Large intestine (tissue), 3 donors: ENCODE results near the gene ZBTB21. TPM values are rescaled to one million over a fixed set of nuclear protein-coding genes. Genes with fewer than 3 reads are reported as not detected.

Experiments used
- DNase-seq, 2 donors: peaks; one replicate each; pipeline versions ENCODE4 v3.0.0 to v3.0.0-alpha.2; 2013
- H3K27ac ChIP-seq: one replicate; pipeline ENCODE4 v1.5.1; 2013; ENCODE audit warnings: low read length
- H3K27me3 ChIP-seq: 2 replicates; pipeline ENCODE4 v1.6.1; 2013; ENCODE audit warnings: low read length; ENCODE audit not compliant: control insufficient read depth, insufficient read depth
- H3K36me3 ChIP-seq: 2 replicates; pipeline ENCODE4 v1.6.1; 2013; ENCODE audit warnings: low read length; ENCODE audit not compliant: control insufficient read depth, insufficient read depth
- H3K4me1 ChIP-seq: one replicate; pipeline ENCODE4 v1.6.1; 2013; ENCODE audit warnings: low read length; ENCODE audit not compliant: control insufficient read depth, insufficient read depth
- H3K4me3 ChIP-seq: one replicate; pipeline ENCODE4 v1.5.1; 2013; ENCODE audit warnings: low read length
- H3K9me3 ChIP-seq: one replicate; pipeline ENCODE4 v1.6.1; 2013; ENCODE audit warnings: mild to moderate bottlenecking, low read depth, low read length, moderate library complexity; ENCODE audit not compliant: control insufficient read depth
- WGBS: methylation state at CpG from one replicate; pipeline ENCODE4 v1.1.5; 2013; ENCODE audit warnings: low lambda C conversion rate; ENCODE audit not compliant: insufficient coverage; 5-methylcytosine and 5-hydroxymethylcytosine counted together
- polyA plus RNA-seq: library from polyadenylated mRNA; unstranded; fragments of 120-200 nt; gene quantifications from one replicate; pipeline ENCODE4 v1.2.1, GENCODE V29; 2013

The ZBTB21 gene
- polyA plus RNA-seq, 1 donor = 11.0 TPM

- DNase-seq = peak; percentile 64 to 81
- no CpG with 5 or more reads among the region's 86 CpGs for WGBS
Observed at GRCh38 chr21:42009018-42009830, 936 bp downstream of the ZBTB21 start.

DNA sequence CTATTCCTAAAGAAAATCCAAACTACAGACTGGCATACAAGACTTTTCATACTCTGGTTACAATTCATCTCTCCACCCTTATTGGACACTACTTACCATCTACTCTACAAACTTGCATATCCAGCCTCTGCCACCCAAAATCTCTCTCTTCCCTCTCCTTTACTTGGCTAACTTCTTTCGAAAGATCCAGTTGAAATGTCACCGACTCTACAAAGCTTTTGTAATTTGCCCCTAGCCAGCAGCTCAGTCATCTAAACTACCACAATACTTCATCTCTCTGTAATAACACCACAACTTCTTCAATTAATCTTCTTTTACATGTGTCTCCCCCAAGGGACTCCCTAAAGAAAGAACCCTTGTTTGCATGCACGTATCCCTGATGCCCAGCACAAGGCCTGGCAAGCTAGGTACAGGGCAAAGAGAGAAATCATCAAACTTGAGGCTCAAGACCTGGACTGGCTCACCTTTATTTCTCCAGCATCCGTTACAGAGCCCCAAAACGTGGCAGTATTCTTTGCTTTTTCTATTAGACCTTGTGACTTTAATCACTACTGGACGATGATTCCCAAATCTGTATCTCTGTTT, 2.7 kb downstream of the ZBTB21 start:
- no peaks in the 10 kb centered on the region for H3K27me3 ChIP-seq
- WGBS = 100% methylated on average over 1 of the region's 6 CpGs

More at GRCh38 chr21:42009018-42009830, 936 bp downstream of the ZBTB21 start:
- Histone ChIP-seq H3K9me3 (no peaks in the 10 kb centered on the region), H3K4me3 (peak overlapping the region; percentile 72), H3K4me1 (peaks cover 3% of the 10 kb centered on the region), H3K27me3 (no peaks in the 10 kb centered on the region), H3K36me3 (peaks cover 2% of the 10 kb centered on the region), H3K27ac (peak overlapping the region; percentile 97)

DNA sequence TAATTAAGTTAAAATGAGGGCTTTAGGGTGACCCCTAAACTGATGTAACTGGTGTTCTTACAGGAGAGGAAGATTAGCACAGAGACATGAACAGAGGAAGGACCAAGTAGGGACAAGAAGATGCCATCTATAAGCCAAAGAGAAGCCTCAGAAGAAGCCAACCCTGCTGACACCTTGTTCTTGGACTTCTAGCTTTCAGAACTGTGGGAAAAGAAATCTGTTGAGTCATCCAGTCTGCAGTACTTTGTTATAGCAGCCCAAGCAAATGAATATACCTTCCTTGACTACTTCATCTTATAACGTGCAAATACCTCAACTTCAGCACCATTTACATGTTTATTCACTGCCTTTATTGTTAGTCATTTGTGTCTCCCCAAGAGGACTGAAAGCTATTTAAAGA, 3.4 kb downstream of the ZBTB21 start:
- Histone ChIP-seq H3K27ac (no peak overlapping the region), H3K4me1 (peaks cover 3% of the 10 kb centered on the region), H3K4me3 (no peak overlapping the region), H3K27me3 (no peaks in the 10 kb centered on the region), H3K36me3 (peaks cover 7% of the 10 kb centered on the region), H3K9me3 (no peaks in the 10 kb centered on the region)
- DNase-seq = no peak
- WGBS = 100% methylated on average over 1 of the region's 1 CpG

More for the DNA sequence above, 2.7 kb downstream of the ZBTB21 start:
- Histone ChIP-seq H3K27ac (no peak overlapping the region), H3K36me3 (peaks cover 3% of the 10 kb centered on the region), H3K9me3 (no peaks in the 10 kb centered on the region), H3K4me3 (no peak overlapping the region), H3K4me1 (peaks cover 3% of the 10 kb centered on the region)
- DNase-seq = no peak

DNA sequence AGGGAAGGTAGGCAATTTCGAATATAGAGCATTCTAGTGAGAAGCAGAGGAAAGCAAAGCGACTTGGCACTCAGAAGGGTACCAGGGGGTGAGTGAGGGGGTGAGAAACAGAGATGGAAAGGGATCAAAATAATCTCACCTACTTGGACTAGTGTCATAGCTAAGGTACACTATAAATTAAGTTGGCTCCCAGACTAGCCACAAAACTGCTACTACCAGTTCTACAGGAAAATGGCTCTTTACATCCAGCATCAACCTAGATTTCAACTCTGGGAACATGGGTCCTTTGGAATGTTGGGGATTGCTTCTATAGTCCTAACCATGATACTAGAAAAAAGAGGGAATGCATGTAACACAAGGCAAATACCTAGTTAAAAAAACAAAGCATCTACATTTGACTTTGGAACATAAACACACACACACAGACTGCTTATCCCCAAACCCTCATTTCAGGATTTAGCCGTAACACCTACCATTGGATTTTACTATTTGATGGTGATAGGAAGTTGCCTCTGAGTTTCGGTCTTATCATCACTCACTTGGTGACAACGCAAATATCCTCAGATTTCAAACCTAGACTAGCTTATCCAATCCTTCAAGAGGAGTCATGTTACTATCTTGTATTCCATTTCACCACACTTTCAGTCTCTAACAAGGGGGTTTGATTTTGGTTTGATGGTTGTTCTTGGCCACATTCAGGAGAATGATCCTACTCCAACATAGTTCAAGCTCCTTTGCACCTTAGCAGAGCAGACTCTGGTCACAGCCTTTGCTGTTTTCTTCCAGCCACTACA, 5.6 kb downstream of the ZBTB21 start:
- DNase-seq = no peak
- 100% methylated on average over 2 of the region's 5 CpGs for WGBS
- Histone ChIP-seq H3K27me3 (no peaks in the 10 kb centered on the region), H3K36me3 (peaks cover 18% of the 10 kb centered on the region), H3K9me3 (no peaks in the 10 kb centered on the region), H3K4me3 (no peak overlapping the region), H3K27ac (no peak overlapping the region), H3K4me1 (no peaks in the 10 kb centered on the region)

DNA sequence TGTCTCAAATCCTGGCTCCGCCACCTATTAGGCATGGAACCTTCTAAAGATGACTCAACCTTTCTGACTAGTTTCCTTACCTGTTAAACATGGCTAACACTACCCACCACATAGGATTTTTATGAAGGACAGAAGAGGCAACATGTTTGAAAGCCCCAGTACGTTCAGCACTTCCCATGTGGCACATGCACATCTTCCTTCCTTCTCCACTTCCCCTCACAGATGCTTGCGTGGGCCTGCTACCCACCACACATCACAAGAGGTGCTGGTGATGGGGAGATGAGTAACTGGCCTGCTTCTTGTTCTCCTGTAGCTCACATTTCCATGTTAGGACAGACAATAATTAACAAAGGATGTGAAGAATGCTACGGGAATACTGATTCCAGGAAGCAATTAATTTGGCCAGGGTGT, 7.1 kb downstream of the ZBTB21 start:
- WGBS = no CpG with 5 or more reads among the region's 4 CpGs
- no peaks in the 10 kb centered on the region for H3K27me3 ChIP-seq
- no peak overlapping the region for H3K4me3 ChIP-seq
- H3K4me1 ChIP-seq = no peaks in the 10 kb centered on the region
- H3K27ac ChIP-seq = no peak overlapping the region
- H3K9me3 ChIP-seq = no peaks in the 10 kb centered on the region
- peaks cover 18% of the 10 kb centered on the region for H3K36me3 ChIP-seq
- no peak for DNase-seq

DNA sequence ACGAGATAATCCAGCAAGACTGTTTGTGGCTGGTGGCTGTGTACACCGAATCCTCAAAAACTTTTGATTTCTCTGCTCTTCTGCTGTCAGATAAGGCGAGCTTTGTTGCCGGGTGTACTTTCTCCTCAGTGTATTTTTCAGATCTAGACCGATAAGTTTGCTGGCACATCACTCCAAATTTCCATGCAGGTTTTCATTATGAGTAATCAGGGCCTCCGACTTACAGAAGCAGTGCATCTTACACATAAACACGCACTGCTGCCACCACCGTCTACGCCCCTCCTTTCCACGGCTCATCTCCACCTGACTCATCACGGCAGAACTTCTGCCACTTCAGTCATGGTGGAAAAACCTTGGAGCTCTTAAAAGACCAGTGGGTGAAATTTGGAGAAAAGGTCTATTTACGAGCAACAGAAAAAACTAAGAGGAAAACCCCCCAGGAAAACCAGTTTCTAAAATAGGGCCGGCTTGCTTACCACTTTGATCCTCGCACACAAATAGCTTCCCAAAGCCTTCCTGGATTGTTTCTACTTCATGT, 7.7 kb downstream of the ZBTB21 start:
- no CpG with 5 or more reads among the region's 14 CpGs for WGBS
- Histone ChIP-seq H3K9me3 (no peaks in the 10 kb centered on the region), H3K27ac (no peak overlapping the region), H3K27me3 (no peaks in the 10 kb centered on the region), H3K36me3 (peaks cover 16% of the 10 kb centered on the region), H3K4me3 (no peak overlapping the region), H3K4me1 (no peaks in the 10 kb centered on the region)
- no peak for DNase-seq

DNA sequence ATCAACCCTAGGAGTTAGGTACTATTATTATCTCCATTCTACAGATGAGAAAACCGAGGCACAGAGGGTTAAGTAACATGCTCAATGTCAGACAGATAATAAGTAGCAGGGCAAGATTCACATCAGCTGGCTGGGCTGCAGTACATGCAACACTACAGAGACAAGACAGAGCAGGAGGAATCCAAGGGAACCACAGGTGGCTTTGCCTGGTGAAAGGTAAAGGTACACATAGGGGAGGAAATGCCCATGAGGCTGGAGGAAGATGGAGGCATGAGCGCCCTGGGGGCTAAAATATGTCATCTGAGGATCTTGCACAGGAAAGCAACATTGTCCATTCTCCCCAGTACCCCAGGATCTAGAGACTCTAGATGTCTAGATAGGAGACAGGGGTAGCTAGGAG, 8.4 kb downstream of the ZBTB21 start:
- no peak overlapping the region for H3K27ac ChIP-seq

DNA sequence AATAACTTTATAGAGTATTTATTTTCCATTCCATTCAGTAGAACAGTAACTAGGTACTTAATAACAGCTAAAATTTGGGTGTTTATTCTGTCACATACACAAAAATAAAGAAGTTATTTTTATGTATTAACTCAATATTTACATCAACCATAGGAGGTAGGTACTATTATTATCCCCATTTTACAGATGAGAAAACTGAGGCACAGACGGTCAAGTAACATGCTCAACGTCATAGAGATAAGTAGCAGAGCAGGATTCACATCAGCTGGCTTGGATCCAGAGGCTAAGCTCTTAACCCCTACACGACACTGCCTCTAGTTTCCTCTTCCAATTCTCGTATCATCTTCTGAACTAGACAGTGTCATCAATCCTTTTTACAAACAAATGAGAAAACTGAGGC, 9.3 kb downstream of the ZBTB21 start:
- no peaks in the 10 kb centered on the region for H3K4me1 ChIP-seq
- H3K27me3 ChIP-seq = no peaks in the 10 kb centered on the region
- no peak overlapping the region for H3K27ac ChIP-seq
- H3K4me3 ChIP-seq = no peak overlapping the region
- no peaks in the 10 kb centered on the region for H3K9me3 ChIP-seq
- peaks cover 23% of the 10 kb centered on the region for H3K36me3 ChIP-seq
- no peak for DNase-seq
- no CpG with 5 or more reads among the region's 4 CpGs for WGBS

More for the DNA sequence above, 8.4 kb downstream of the ZBTB21 start:
- WGBS = no CpG with 5 or more reads among the region's 2 CpGs
- Histone ChIP-seq H3K4me1 (no peaks in the 10 kb centered on the region), H3K9me3 (no peaks in the 10 kb centered on the region), H3K36me3 (peaks cover 16% of the 10 kb centered on the region), H3K4me3 (no peak overlapping the region), H3K27me3 (no peaks in the 10 kb centered on the region)
- no peak for DNase-seq

- H3K27ac ChIP-seq = no peak overlapping the region
- no peak for DNase-seq
- no peaks in the 10 kb centered on the region for H3K27me3 ChIP-seq
- no peaks in the 10 kb centered on the region for H3K4me1 ChIP-seq
- H3K36me3 ChIP-seq = peaks cover 39% of the 10 kb centered on the region
- peaks cover 3% of the 10 kb centered on the region for H3K9me3 ChIP-seq
- no CpG with 5 or more reads among the region's 1 CpG for WGBS
- no peak overlapping the region for H3K4me3 ChIP-seq
Observed at GRCh38 chr21:41997657-41998056, 12.5 kb downstream of the ZBTB21 start.

GRCh38 chr21:41995577-41995976, 14.6 kb downstream of the ZBTB21 start:
- H3K36me3 ChIP-seq = peaks cover 47% of the 10 kb centered on the region
- no peak overlapping the region for H3K4me3 ChIP-seq
- H3K27me3 ChIP-seq = no peaks in the 10 kb centered on the region
- DNase-seq = no peak
- no peak overlapping the region for H3K27ac ChIP-seq
- peaks cover 6% of the 10 kb centered on the region for H3K9me3 ChIP-seq
- WGBS = 100% methylated on average over 1 of the region's 3 CpGs
- H3K4me1 ChIP-seq = no peaks in the 10 kb centered on the region
